ENCODE results near the gene CAMKK1.

GRCh38 chr17:3909257-3909656, 16.4 kb upstream of the CAMKK1 start:
- no peak for TF ChIP-seq CTCF (IDR thresholded peaks at IDR 0.05)
- no peak for TF ChIP-seq POLR2A (IDR thresholded peaks at IDR 0.05)
